Glomerular visceral epithelial cell (primary cell): Measurements from ENCODE around the gene DNAJB12.
"Not testable (repeated sequence)": the region's sequence is repeated elsewhere in the genome, so short reads cannot be mapped to it uniquely, and the experiment has no call there.

ENCODE experiments used
- DNase-seq: peaks from one replicate; pipeline ENCODE4 v3.0.0-alpha.2; 2016; ENCODE audit errors: extremely low spot score

The DNAJB12 gene

GRCh38 chr10:72354356-72355213, at the start of gene DNAJB12:
Gene DNAJB12, minus strand, starts transcription at chr10:72354919. Its CDS starts 22 bp downstream, at chr10:72354897.
- DNase-seq: peak; percentile 97

- DNase-seq: not testable (repeated sequence)
Observed at GRCh38 chr10:72395581-72395980, 40.9 kb upstream of the DNAJB12 start.

- no peak for DNase-seq
Observed at GRCh38 chr10:72392571-72392970, 37.9 kb upstream of the DNAJB12 start.

- no peak for DNase-seq
Observed at GRCh38 chr10:72390764-72391163, 36.0 kb upstream of the DNAJB12 start.

GRCh38 chr10:72389716-72390115, 35.0 kb upstream of the DNAJB12 start:
- no peak for DNase-seq

GRCh38 chr10:72389014-72389413, 34.3 kb upstream of the DNAJB12 start:
- no peak for DNase-seq

DNA sequence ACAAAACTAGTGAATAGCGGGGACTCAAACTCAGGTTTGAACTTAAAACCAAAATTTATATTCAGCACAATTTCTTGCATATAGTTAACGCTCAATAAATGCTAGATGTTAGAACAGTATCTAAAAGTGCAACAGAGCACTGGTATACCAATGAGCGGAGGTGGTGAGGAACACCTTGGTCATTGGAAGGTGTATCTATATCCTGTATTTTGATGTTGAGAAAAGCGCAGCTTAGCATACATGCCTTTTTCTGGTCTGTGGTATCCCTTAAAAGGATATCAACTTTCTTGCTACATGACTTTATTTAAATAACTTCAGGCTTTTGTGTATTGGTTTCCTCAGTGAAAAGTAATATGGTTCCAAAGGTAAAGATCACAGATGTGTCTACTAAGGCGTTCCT, 33.3 kb upstream of the DNAJB12 start:
- DNase-seq: no peak

- no peak for DNase-seq
Observed at GRCh38 chr10:72386916-72387586, 32.3 kb upstream of the DNAJB12 start.

DNA sequence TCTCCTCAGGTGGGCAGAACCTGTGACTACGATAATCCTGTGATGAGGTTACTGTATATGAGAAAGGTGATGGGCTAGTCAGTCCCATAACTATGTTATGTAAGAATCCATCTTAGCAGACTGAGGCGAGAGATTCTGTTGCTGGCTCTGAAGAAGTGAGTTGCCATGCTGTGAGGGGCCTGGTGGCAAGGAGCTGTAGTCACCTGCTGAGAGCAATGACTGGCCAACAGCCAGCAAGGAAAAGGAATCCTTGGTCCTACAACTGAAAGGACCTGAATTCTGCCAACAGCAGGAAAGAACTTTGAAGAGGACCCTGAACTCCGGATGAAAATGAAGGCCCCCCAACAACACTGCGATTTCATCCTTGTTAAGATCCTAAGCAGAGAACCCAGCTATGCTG, 31.0 kb upstream of the DNAJB12 start:
- no peak for DNase-seq

GRCh38 chr10:72384982-72385381, 30.3 kb upstream of the DNAJB12 start:
- not testable (repeated sequence) for DNase-seq

DNA sequence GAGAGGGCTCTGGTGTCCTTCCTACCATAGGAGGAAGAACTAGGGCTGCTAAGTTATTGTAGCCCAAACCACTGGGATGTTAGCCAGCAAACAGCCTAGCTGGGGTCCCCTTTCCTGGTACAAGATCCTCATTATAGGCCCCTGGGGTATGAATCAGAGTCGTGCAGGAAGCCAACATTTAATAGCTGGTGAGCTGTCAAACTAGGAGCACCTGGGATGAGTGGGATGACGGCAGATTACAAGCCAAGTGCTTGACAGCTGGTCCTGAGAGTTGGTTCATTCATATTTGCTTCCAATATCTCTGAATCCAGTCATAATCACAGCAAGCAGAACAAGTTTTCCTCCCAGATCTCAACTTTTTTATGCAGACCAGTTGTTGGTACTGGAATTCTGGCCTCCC, 25.1 kb upstream of the DNAJB12 start:
- no peak for DNase-seq

DNA sequence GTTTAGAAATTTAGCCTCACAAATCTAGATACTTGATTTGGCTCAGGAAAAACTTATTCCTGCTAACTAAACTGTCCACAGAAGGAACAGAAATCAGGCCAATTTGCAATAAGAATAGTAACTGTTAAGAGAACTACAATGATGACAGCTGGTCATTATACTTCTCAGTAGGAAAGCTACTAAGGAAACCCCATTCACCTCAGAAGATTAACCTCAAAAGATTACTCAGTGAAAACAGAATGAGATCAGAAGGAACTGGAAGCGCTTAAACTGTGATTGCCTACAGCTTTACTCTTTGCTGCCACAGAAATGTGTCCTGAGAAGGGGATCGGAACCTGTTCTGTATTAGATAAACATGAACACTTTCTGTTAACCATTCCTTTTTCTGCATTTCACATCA, 24.3 kb upstream of the DNAJB12 start:
- no peak for DNase-seq

- peak; percentile 15 for DNase-seq
Observed at GRCh38 chr10:72375585-72375984, 20.9 kb upstream of the DNAJB12 start.

DNA sequence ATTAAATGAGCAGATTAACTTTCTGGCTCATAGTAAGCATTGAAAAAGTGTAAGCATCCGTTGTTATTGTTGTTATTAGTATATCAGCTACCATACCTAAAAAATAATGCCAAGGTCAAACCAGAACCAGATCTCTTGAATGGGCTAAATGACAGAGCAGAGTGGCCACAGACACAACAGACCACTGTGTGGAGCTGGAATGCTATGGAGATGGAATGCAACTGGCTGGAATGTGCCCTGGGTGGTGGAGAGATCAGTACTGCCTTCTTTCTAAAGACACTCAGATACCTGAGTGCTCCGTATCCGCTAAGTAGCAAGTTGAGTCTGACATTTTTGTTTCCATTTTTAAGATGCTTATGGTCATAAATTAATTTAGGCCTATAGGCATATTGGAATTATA, 20.5 kb upstream of the DNAJB12 start:
- DNase-seq: no peak

DNA sequence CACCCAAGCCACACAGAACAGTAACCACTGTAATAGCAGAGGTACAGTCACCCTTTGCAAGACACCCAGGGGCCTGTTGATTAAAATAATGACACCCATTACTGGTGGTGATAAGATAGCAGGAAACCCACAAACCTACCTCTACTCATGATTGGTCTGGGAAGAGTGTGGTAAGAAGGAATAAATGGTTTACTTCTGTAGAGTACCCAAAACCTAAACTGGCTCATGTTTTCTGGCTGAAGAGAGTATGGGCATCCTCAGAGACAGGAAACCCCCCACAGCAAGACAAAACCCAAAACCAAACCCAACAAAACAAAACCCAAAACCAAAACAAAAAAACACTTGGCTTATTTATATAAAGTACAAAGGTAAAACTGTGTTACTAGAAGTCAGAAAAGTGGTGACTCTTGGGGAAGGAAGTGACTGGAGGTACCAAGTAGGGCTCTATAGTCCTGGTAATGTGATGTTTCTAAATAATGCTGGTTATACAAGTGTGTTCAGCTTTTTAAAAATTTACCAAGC, 15.5 kb upstream of the DNAJB12 start:
- DNase-seq: no peak

DNA sequence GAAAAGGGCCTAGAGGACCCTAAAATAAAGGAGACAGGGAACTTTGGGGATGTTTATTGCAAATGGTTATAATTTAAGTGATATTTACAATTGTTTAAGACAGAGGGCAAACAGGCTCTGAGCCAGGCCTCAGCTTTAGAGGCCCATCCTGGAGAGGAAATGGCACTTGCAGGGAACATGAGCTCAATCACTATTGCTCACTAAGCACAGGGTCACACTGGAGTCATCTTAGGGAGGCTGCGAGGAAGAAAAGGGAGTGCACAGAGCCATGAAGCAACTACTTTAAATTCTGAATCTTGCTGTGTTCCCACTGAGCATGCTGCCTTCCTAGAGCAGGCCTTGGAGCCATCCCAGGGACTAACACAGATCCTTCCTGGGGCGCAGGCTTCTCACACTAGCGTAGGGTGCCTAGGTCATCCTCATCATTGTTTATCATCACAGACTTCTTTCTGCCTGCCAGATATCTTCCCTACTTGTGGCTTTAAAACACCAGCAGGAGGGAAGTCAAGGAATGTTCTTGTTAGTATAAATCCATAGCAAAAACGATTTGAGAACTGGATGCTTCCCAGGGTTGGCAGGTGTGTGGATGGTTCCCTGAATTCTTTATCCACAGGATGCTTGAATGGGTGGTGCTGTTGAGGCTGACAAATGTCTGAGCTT, 12.7 kb upstream of the DNAJB12 start:
- no peak for DNase-seq

DNA sequence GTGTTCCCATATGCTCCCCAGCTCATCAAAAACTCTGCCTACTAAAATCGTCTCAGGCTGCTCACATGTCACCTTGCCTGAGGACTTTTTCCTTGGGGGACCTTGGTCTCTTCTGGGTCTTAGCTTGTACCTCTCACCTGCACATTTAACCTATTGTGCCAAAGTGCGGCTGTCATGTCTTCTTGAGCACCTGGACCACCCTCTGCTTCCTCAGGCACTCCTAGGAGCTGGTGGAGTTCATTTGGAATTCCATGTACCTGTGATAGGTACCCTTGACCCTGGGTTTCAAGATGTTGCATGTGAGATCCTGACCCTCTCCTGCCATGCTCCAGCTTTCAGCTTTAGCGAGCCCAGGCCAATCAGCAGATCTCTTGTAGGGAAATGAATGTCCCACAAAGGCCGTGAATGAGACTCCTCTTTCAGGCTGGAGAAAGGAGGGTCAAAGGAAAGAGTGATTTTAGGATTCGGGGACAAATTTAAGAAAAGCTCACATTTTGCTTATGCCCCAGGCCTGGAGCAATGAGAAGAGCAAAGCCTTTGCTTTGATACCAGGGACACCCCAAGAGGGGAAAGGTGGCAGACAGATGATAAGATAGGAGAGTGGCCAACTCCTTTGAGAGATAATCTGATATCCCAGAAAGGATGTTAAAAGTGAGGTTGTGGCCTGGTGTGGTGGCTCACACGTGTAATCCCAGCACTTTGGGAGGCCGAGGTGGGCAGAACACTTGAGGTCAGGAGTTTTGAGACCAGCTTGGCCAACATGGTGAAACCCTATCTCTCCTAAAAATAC, 10.6 kb upstream of the DNAJB12 start:
- no peak for DNase-seq

GRCh38 chr10:72364239-72364777, 9.6 kb upstream of the DNAJB12 start:
- peak; percentile 92 for DNase-seq

GRCh38 chr10:72356987-72357386, 2.3 kb upstream of the DNAJB12 start:
- DNase-seq: no peak

- DNase-seq: no peak
Observed at GRCh38 chr10:72356115-72356514, 1.4 kb upstream of the DNAJB12 start.

DNA sequence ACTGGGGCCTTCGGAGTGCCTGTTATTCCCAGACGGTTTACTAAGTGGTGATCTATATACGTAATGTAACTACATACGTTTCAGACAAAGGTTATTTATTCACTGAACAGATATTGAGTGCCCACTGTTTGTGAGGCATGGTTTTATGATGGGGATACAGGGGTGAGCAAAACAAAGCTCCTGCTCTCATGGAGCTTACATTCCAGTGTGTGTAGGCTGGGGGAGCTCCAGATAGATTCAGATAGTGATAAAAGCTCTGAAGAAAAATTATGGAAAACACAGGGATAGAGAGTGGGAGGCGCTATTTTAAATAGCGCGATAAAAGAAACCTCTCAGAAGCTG, 466 bp upstream of the DNAJB12 start:
- no peak for DNase-seq
